HepG2 (cell line): ENCODE measurements around the gene TRIM37. TPM values are rescaled to one million over a fixed set of nuclear protein-coding genes. Genes with fewer than 3 reads are reported as not detected.

Experiments
- AGO2 ChIP-seq: fragments of 200-400 bp; formaldehyde crosslinking; optimal IDR thresholded peaks from 2 replicates; pipeline ENCODE3; 2017; ENCODE audit warnings: mild to moderate bottlenecking, low read depth, low read length, moderate library complexity
- ARHGAP35 ChIP-seq: sonication (generic); formaldehyde crosslinking; IDR thresholded peaks from 2 replicates; pipeline ENCODE4 v1.9.0; 2022; ENCODE audit warnings: mild to moderate bottlenecking, inconsistent platforms, moderate library complexity, missing genetic modification reagents, borderline replicate concordance
- CERS6 ChIP-seq: sonication (generic); formaldehyde crosslinking; IDR thresholded peaks from 2 replicates; pipeline ENCODE4 v1.5.0; 2020; ENCODE audit warnings: missing genetic modification reagents
- CREB3 ChIP-seq: sonication (generic); formaldehyde crosslinking; IDR thresholded peaks from 2 replicates; pipeline ENCODE4 v1.5.0; 2020; ENCODE audit warnings: missing genetic modification reagents
- DNMT1 ChIP-seq: sonication (generic); formaldehyde crosslinking; IDR thresholded peaks from 2 replicates; pipeline ENCODE4 v1.5.1; 2020; ENCODE audit warnings: mild to moderate bottlenecking, missing genetic modification reagents
- FOXK2 ChIP-seq: fragments of 450-650 bp; IDR thresholded peaks from 2 replicates; pipeline ENCODE4 v1.6.1; 2016
- MAFF ChIP-seq: IDR thresholded peaks from 2 replicates; pipeline ENCODE4 v1.6.1; 2011; ENCODE audit warnings: low read depth, low read length, improper control_type of control experiment
- NFYB ChIP-seq: sonication (generic); formaldehyde crosslinking; IDR thresholded peaks from 2 replicates; pipeline ENCODE4 v1.4.0; 2020; ENCODE audit warnings: missing genetic modification reagents
- PRPF4 ChIP-seq: fragments of 200-400 bp; formaldehyde crosslinking; IDR thresholded peaks from 2 replicates; pipeline ENCODE4 v1.6.1; 2016; ENCODE audit warnings: low read length, low read depth; ENCODE audit not compliant: poor library complexity, severe bottlenecking
- RBM22 ChIP-seq: fragments of 200-400 bp; formaldehyde crosslinking; optimal IDR thresholded peaks from 2 replicates; pipeline ENCODE3; 2017; ENCODE audit warnings: mild to moderate bottlenecking, low read length, moderate library complexity
- SNAPC4 ChIP-seq: sonication (generic); formaldehyde crosslinking; IDR thresholded peaks from 2 replicates; pipeline ENCODE4 v1.4.0; 2020; ENCODE audit warnings: mild to moderate bottlenecking, missing genetic modification reagents
- SNAPC5 ChIP-seq: sonication (generic); formaldehyde crosslinking; IDR thresholded peaks from 2 replicates; pipeline ENCODE4 v1.8.1; 2023; ENCODE audit warnings: mild to moderate bottlenecking, missing genetic modification reagents, borderline replicate concordance
- TAF1 ChIP-seq: sonication (generic); formaldehyde crosslinking; IDR thresholded peaks from 2 replicates; pipeline ENCODE4 v1.4.0; 2020; ENCODE audit warnings: missing genetic modification reagents
- TAF15 ChIP-seq: fragments of 200-400 bp; formaldehyde crosslinking; IDR thresholded peaks from one replicate; pipeline ENCODE4 v1.6.1; 2018; ENCODE audit warnings: mild to moderate bottlenecking, low read depth, low read length; ENCODE audit not compliant: poor library complexity, severe bottlenecking
- ZNF432 ChIP-seq: sonication (generic); formaldehyde crosslinking; IDR thresholded peaks from 2 replicates; pipeline ENCODE4 v1.5.0; 2020; ENCODE audit warnings: missing genetic modification reagents, mild to moderate bottlenecking, borderline replicate concordance
- ZNF746 ChIP-seq: sonication (generic); formaldehyde crosslinking; IDR thresholded peaks from 2 replicates; pipeline ENCODE4 v1.8.0; 2022; ENCODE audit warnings: mild to moderate bottlenecking, missing genetic modification reagents
- ZNF790 ChIP-seq: sonication (generic); formaldehyde crosslinking; IDR thresholded peaks from 2 replicates; pipeline ENCODE4 v1.8.0; 2022; ENCODE audit warnings: missing genetic modification reagents, mild to moderate bottlenecking, borderline replicate concordance
- polyA plus RNA-seq, 8 experiments: library from polyadenylated mRNA; depleted of rRNA in 3 of 8; stranded (reverse) in 7 of 8; unstranded in 1 of 8; fragments of >200 nt; fragmentation: Illumina TruSeq in 4 of 8; extraction: Trizol in 4 of 8; gene quantifications; 2 replicates each; pipeline versions ENCODE4 v1.2.1 to v1.2.3, GENCODE V29; 2011 to 2016; ENCODE audit warnings: low read depth in 4 of 8, missing spikeins in 1 of 8, mixed read lengths in 1 of 8; ENCODE audit not compliant: insufficient read depth in 1 of 8
- total RNA-seq, 5 experiments: library from RNA; depleted of rRNA; stranded (reverse); fragments of >200 nt; fragmentation: Illumina TruSeq; extraction: Trizol; gene quantifications; 2 replicates each; pipeline ENCODE4 v1.2.3, GENCODE V29; 2016; ENCODE audit warnings: low read depth in 1 of 5

TRIM37 gene
- total and polyA plus RNA-seq, 2 of the 13 experiments (the other 11 are each of a cell fraction or from before 2014, with no cell fraction given) = 12.4 to 39.1 TPM

- TF ChIP-seq ARHGAP35 (CRISPR knock-in tag) = peak; percentile 41; the same call in 1 of the 2 replicates
- no peak for TF ChIP-seq TAF15
- no peak for TF ChIP-seq ZNF746 (CRISPR knock-in tag)
- no peak for TF ChIP-seq AGO2
- no peak for TF ChIP-seq CERS6 (CRISPR knock-in tag)
- no peak for TF ChIP-seq RBM22
- no peak for TF ChIP-seq ZNF432 (CRISPR knock-in tag)
- TF ChIP-seq FOXK2 = no peak
- TF ChIP-seq NFYB (CRISPR knock-in tag) = no peak
- TF ChIP-seq CREB3 = no peak
- no peak for TF ChIP-seq SNAPC4 (CRISPR knock-in tag)
- no peak for TF ChIP-seq TAF1 (CRISPR knock-in tag)
- TF ChIP-seq ZNF790 (CRISPR knock-in tag) = peak; percentile 17; the same call in 1 of the 2 replicates
- TF ChIP-seq DNMT1 (CRISPR knock-in tag) = no peak
- no peak for TF ChIP-seq MAFF
- no peak for TF ChIP-seq PRPF4
- 0 out of 2 replicates have a peak, but pooled peaks have one; percentile 20 for TF ChIP-seq SNAPC5
Measured at GRCh38 chr17:59154292-59154720, 47.6 kb upstream of the TRIM37 start (continued).
